AG09319 (cell line): ENCODE data around the gene BAZ2A.
A peak's percentile ranks its signal among the peaks of the same experiment; 100 is the strongest.

Experiments
- DNase-seq: peaks from one replicate; pipeline ENCODE4 v3.0.0-alpha.2; 2010; ENCODE audit warnings: low read depth; ENCODE audit errors: extremely low read depth
- TF ChIP-seq, protein P1 (sequence below): IDR thresholded peaks from 2 replicates; pipeline ENCODE4 v1.5.1; 2011; ENCODE audit warnings: low read depth, mild to moderate bottlenecking, inconsistent platforms, low read length, moderate library complexity

BAZ2A gene

DNA sequence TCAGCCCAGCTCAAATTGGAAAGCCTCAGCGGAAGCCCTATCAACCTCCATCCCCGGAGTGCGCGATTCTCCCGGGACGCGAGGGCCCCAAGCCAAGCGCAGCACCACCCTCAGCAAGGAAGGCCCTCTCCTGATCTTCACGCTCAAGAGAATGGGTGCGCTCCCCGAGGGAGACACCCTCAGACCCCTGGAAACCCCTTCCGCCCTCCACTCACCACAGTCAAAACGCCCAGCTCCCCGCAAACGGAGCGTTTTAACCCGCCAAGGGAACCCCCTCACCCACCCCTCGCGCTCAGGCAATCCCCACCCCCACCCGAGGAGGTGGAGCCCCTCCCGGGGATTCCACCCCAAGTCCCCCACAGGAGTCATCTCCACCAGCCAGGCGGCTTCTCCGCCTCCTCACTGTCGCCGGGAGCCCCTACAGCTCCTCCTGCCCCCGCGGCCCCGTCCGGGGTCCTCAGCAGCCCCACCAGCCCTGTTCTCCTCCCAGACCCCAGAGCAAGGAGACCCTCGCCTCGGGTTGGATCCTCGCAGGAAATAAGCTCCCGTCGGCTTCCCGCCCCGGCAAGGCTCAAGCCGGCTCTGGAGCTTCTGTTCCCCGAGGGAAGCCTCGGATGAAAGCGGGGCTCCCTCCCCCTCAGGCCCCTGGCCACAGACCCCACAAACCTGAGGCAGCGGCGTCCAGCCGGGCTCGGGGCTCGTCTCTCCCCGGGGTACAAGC lies 507 bp downstream of the BAZ2A start:
- TF ChIP-seq, protein P1, sequence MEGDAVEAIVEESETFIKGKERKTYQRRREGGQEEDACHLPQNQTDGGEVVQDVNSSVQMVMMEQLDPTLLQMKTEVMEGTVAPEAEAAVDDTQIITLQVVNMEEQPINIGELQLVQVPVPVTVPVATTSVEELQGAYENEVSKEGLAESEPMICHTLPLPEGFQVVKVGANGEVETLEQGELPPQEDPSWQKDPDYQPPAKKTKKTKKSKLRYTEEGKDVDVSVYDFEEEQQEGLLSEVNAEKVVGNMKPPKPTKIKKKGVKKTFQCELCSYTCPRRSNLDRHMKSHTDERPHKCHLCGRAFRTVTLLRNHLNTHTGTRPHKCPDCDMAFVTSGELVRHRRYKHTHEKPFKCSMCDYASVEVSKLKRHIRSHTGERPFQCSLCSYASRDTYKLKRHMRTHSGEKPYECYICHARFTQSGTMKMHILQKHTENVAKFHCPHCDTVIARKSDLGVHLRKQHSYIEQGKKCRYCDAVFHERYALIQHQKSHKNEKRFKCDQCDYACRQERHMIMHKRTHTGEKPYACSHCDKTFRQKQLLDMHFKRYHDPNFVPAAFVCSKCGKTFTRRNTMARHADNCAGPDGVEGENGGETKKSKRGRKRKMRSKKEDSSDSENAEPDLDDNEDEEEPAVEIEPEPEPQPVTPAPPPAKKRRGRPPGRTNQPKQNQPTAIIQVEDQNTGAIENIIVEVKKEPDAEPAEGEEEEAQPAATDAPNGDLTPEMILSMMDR: no peak

GRCh38 chr12:56628671-56629458 lies 1.3 kb downstream of the BAZ2A start:
- peak; percentile 72 for DNase-seq
- TF ChIP-seq, protein P1: no peak

More for the DNA sequence above, 507 bp downstream of the BAZ2A start:
- no peak for DNase-seq

GRCh38 chr12:56626701-56627100 lies 3.4 kb downstream of the BAZ2A start:
- TF ChIP-seq, protein P1: no peak
- DNase-seq: no peak

DNA sequence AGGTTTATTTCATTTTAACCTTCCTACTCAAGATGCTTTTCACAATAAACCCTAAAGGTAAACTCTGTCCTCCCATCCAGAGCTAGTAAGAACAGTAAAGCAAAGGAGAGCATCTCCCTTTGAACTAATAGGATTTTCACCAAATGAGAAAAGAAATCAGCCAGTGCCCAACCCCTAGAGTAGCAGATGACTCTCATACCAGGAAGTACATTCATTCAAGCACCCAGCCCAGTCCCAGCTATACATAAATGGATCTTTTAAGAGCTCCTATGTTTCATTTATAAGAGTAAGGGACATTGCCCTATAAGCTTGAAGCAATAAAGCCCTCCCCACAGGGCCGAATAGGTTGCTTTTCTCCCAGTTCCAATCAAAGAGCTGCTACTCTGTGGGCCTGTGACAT lies 7.6 kb downstream of the BAZ2A start:
- no peak for DNase-seq
- TF ChIP-seq, protein P1: no peak

GRCh38 chr12:56616925-56617324 lies 13.2 kb downstream of the BAZ2A start:
- TF ChIP-seq, protein P1: no peak
- no peak for DNase-seq

DNA sequence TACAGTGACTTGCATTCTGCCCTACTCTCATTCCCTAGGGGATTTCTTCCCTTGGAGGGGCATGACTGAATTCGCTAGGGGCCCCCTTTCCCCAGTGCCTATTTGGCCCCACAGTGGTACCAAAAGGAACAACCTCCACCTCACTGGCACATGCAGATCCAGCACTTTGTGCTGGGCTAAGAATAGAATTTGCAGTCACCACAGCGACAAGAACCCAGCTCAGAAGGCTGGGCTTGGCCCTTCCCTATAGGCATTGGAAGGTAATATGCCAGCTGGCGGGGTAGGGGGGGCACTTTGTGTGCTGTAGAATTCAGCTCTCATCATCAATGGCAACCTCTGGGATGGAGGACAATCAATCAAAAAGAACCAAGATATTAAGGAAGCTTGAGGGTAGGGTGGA lies 13.9 kb downstream of the BAZ2A start:
- TF ChIP-seq, protein P1: no peak
- no peak for DNase-seq

DNA sequence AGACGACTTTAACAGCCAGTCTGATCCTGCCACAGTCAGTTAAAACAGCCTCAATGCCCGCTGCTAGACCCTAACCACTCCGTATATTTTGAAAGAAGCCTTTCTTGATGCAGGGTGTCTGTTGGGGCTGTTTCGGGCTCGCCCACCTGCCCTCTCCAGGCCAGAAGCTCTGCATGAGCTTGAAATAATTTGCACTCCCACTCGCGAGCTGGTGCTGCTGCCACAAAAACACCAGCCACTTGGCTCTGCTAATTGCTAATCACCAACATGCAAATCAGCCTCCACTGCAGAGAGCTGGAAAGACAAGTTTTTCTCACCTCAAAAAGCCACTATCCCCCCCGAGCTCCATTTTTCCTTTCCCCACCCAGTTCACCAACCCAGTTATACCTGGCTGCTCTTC lies 15.5 kb downstream of the BAZ2A start:
- DNase-seq: no peak
- TF ChIP-seq, protein P1: no peak
